ENCODE measurements around the gene CACNB4.

GRCh38 chr2:152037743-152038435 lies 61.0 kb downstream of the CACNB4 start:
- TF ChIP-seq CTCF (IDR thresholded peaks at IDR 0.05), result no peak
- TF ChIP-seq POLR2A (IDR thresholded peaks at IDR 0.05), result no peak
